ENCODE data around the gene KRT32. TPM values are rescaled to one million over a fixed set of nuclear protein-coding genes. Genes with fewer than 3 reads are reported as not detected.

KRT32 gene
- total RNA-seq, 1 donor from 2014 or later, result not detected

Other genes starting within 250 kb of the KRT32 start
- not detected in 2 replicates for gene KRTAP9-2, start 240.7 kb downstream of the KRT32 start, total RNA-seq
- gene KRTAP9-3, start 234.9 kb downstream of the KRT32 start, total RNA-seq, result not detected in 2 replicates
- not detected in 2 replicates for gene KRTAP9-8, start 229.4 kb downstream of the KRT32 start, total RNA-seq
- not detected in 2 replicates for gene KRTAP9-4, start 217.7 kb downstream of the KRT32 start, total RNA-seq
- not detected in 2 replicates for gene KRTAP9-9, start 212.0 kb downstream of the KRT32 start, total RNA-seq
- not detected in 2 replicates for gene KRTAP9-6, start 202.0 kb downstream of the KRT32 start, total RNA-seq
- not detected in 2 replicates for gene KRTAP9-7, start 191.7 kb downstream of the KRT32 start, total RNA-seq
- not detected in 2 replicates for gene KRTAP29-1, start 164.5 kb downstream of the KRT32 start, total RNA-seq
- gene KRTAP16-1, start 158.1 kb downstream of the KRT32 start, total RNA-seq, result not detected in 2 replicates
- not detected in 2 replicates for gene KRTAP17-1, start 151.7 kb downstream of the KRT32 start, total RNA-seq
- gene KRT33A, start 116.6 kb downstream of the KRT32 start, total RNA-seq, result not detected in 2 replicates
- gene KRT33B, start 97.6 kb downstream of the KRT32 start, total RNA-seq, result not detected in 2 replicates
- gene KRT34, start 85.1 kb downstream of the KRT32 start, total RNA-seq, result not detected in 2 replicates
- gene KRT31, start 69.8 kb downstream of the KRT32 start, total RNA-seq, result not detected in 2 replicates
- not detected in 2 replicates for gene KRT37, start 42.8 kb downstream of the KRT32 start, total RNA-seq
- not detected in 2 replicates for gene KRT38, start 26.4 kb downstream of the KRT32 start, total RNA-seq
- gene KRT35, start 13.8 kb upstream of the KRT32 start, total RNA-seq, result not detected in 2 replicates
- gene KRT36, start 22.5 kb upstream of the KRT32 start, total RNA-seq, result not detected in 2 replicates
- not detected in 2 replicates for gene KRT13, start 38.2 kb upstream of the KRT32 start, total RNA-seq
- gene KRT15, start 51.5 kb upstream of the KRT32 start, total RNA-seq, result not detected in 2 replicates
- not detected in 2 replicates for gene KRT19, start 60.9 kb upstream of the KRT32 start, total RNA-seq
- not detected in 2 replicates for gene KRT9, start 104.7 kb upstream of the KRT32 start, total RNA-seq
- gene KRT14, start 119.5 kb upstream of the KRT32 start, total RNA-seq, result not detected in 2 replicates
- not detected in 2 replicates for gene KRT16, start 145.4 kb upstream of the KRT32 start, total RNA-seq
- gene KRT17, start 157.2 kb upstream of the KRT32 start, total RNA-seq, result 0.54 and 0.59 TPM in 2 replicates
- gene EIF1, start 221.5 kb upstream of the KRT32 start, total RNA-seq, result 833 and 842 TPM in 2 replicates
- not detected in 2 replicates for gene GAST, start 244.9 kb upstream of the KRT32 start, total RNA-seq

Data from T-helper 1 cell treated with Interleukin-12 subunit alpha and Interleukin-12 subunit beta and Interleukin-4 antibody, amounts not matched to agents 30 ng/mL and 1 ng/mL, for 36 hours (primary cell).